Esophagus muscularis mucosa (tissue), 4 donors: ENCODE measurements around the gene DECR2. TPM values are rescaled to one million over a fixed set of nuclear protein-coding genes. Genes with fewer than 3 reads are reported as not detected.
"Not testable (repeated sequence)": the region's sequence is repeated elsewhere in the genome, so short reads cannot be mapped to it uniquely, and the experiment has no call there.

Experiments used
- DNase-seq: peaks from one replicate; pipeline ENCODE4 v3.0.0-alpha.2; 2017; ENCODE audit errors: extremely low spot score
- H3K27ac ChIP-seq, 4 donors: fragments of 200-600 bp; sonication (generic); replicated peaks in 1 of 4; 1 replicate in 3 of 4; 2 replicates in 1 of 4; pipeline ENCODE4 v1.5.1; 2016 to 2019; ENCODE audit warnings: mild to moderate bottlenecking in 1 of 4
- H3K27me3 ChIP-seq, 4 donors: fragments of 200-600 bp; sonication (generic); one replicate each; pipeline versions ENCODE4 v1.5.1 to v1.6.0; 2016 to 2019
- H3K36me3 ChIP-seq, 4 donors: fragments of 200-600 bp; sonication (generic); one replicate each; pipeline ENCODE4 v1.5.1; 2016 to 2019
- H3K4me1 ChIP-seq, 4 donors: fragments of 200-600 bp; sonication (generic); one replicate each; pipeline ENCODE4 v1.5.1; 2016 to 2019
- H3K4me3 ChIP-seq, 4 donors: fragments of 200-600 bp; sonication (generic); 1 replicate in 2 of 4; 2 replicates in 2 of 4; pipeline ENCODE4 v1.5.1; 2016 to 2019; ENCODE audit warnings: mild to moderate bottlenecking in 4 of 4, moderate library complexity in 1 of 4
- H3K9me3 ChIP-seq, 4 donors: fragments of 200-600 bp; sonication (generic); 1 replicate in 3 of 4; 2 replicates in 1 of 4; pipeline ENCODE4 v1.5.1; 2016 to 2019
- CTCF ChIP-seq, 3 experiments: fragments of 200-600 bp in 2 of 3; fragments of 450-650 bp in 1 of 3; sonication (generic) in 2 of 3; IDR thresholded peaks; one replicate each; pipeline ENCODE4 v1.5.1; 2017 to 2019; ENCODE audit warnings: antibody characterized with exemption in 3 of 3, mild to moderate bottlenecking in 2 of 3, moderate library complexity in 1 of 3
- EP300 ChIP-seq: sonication (generic); formaldehyde crosslinking; IDR thresholded peaks from one replicate; pipeline ENCODE4 v1.6.1; 2017; ENCODE audit warnings: antibody characterized with exemption
- POLR2A ChIP-seq: fragments of 450-650 bp; IDR thresholded peaks from one replicate; pipeline ENCODE4 v1.6.1; 2017; ENCODE audit warnings: antibody characterized with exemption, moderate library complexity, mild to moderate bottlenecking, low read depth
- POLR2AphosphoS5 ChIP-seq, 2 donors: sonication (generic); formaldehyde crosslinking; IDR thresholded peaks; one replicate each; pipeline ENCODE4 v1.6.1; 2017; ENCODE audit warnings: antibody characterized with exemption in 2 of 2
- WGBS: methylation state at CpG from one replicate; pipeline ENCODE4 v1.1.5; 2018; 5-methylcytosine and 5-hydroxymethylcytosine counted together
- intact Hi-C: fragments of 100-400 bp; cut with DNase I; formaldehyde crosslinking; loops from one replicate; pipeline ENCODE4 v1.15.1; 2023
- total RNA-seq, 4 donors: library from RNA; depleted of rRNA; stranded (reverse); fragments of >200 nt; gene quantifications; one replicate each; pipeline versions ENCODE4 v1.1.0 to v1.2.1, GENCODE V29; 2016

Gene DECR2
- total RNA-seq, 4 donors from 2014 or later = 11.8 to 18.3 (median 17.4) TPM

- Histone ChIP-seq H3K4me1 (peaks cover 11 to 33% (median 24%) of the 10 kb centered on the region in 4 donors), H3K27me3 (no peaks in the 10 kb centered on the region), H3K27ac (no peak overlapping the region), H3K4me3 (no peak overlapping the region), H3K9me3 (no peaks in the 10 kb centered on the region), H3K36me3 (peaks cover 32 to 66% (median 61%) of the 10 kb centered on the region in 4 donors)
- TF ChIP-seq EP300 (no peak), POLR2A (no peak), POLR2AphosphoS5 (IDR thresholded peaks at IDR 0.05) (no peak), CTCF (IDR thresholded peaks at IDR 0.05) (no peak)
- no peak for DNase-seq
- intact Hi-C loops = no loop called here
- WGBS = 92% methylated on average over 30 of the region's 44 CpGs
Measured at GRCh38 chr16:375927-376816, 25.5 kb upstream of the DECR2 start.

GRCh38 chr16:376817-377418 is 24.8 kb upstream of the DECR2 start:
- intact Hi-C loops = no loop called here
- TF ChIP-seq CTCF (IDR thresholded peaks at IDR 0.05) = no peak
- TF ChIP-seq POLR2A = no peak
- no peak for TF ChIP-seq EP300
- no peak for TF ChIP-seq POLR2AphosphoS5 (IDR thresholded peaks at IDR 0.05)
- Histone ChIP-seq H3K9me3 (no peaks in the 10 kb centered on the region), H3K4me1 (peaks cover 11 to 30% (median 21%) of the 10 kb centered on the region in 4 donors), H3K36me3 (peaks cover 30 to 59% (median 54%) of the 10 kb centered on the region in 4 donors), H3K27me3 (no peaks in the 10 kb centered on the region), H3K27ac (no peak overlapping the region), H3K4me3 (no peak overlapping the region)
- no peak for DNase-seq
- WGBS = 93% methylated on average over 20 of the region's 26 CpGs

- Histone ChIP-seq H3K27ac (no peak overlapping the region), H3K4me1 (peaks cover 12 to 34% (median 24%) of the 10 kb centered on the region in 4 donors), H3K36me3 (peaks cover 28 to 54% (median 49%) of the 10 kb centered on the region in 4 donors), H3K4me3 (no peak overlapping the region), H3K9me3 (no peaks in the 10 kb centered on the region), H3K27me3 (no peaks in the 10 kb centered on the region)
- TF ChIP-seq POLR2AphosphoS5 (IDR thresholded peaks at IDR 0.05) (no peak), CTCF (IDR thresholded peaks at IDR 0.05) (no peak), EP300 (no peak), POLR2A (no peak)
- 87% methylated on average over 31 of the region's 42 CpGs for WGBS
- DNase-seq = no peak
- intact Hi-C loops = no loop called here
Measured at GRCh38 chr16:377419-377951, 24.2 kb upstream of the DECR2 start.

- H3K27ac ChIP-seq, intact Hi-C loops, H3K9me3 ChIP-seq, H3K27me3 ChIP-seq, DNase-seq, H3K4me3 ChIP-seq: not testable (repeated sequence)
- peaks cover 28 to 46% (median 41%) of the 10 kb centered on the region in 4 donors for H3K36me3 ChIP-seq
- peaks cover 19 to 42% (median 32%) of the 10 kb centered on the region in 4 donors for H3K4me1 ChIP-seq
- 95% methylated on average over 29 of the region's 36 CpGs for WGBS
Measured at GRCh38 chr16:378113-378820, 23.4 kb upstream of the DECR2 start.
